CD4-positive, alpha-beta memory T cell (primary cell): ENCODE measurements around the gene KIAA0232. TPM values are rescaled to one million over a fixed set of nuclear protein-coding genes. Genes with fewer than 3 reads are reported as not detected.
"Not testable (repeated sequence)": the region's sequence is repeated elsewhere in the genome, so short reads cannot be mapped to it uniquely, and the experiment has no call there.

ENCODE experiments used
- CTCF ChIA-PET: fragments of 350-600 bp; sonication (Branson Sonifier 250); formaldehyde crosslinking; loops from one replicate; lab custom pipeline; 2021; ENCODE audit warnings: inconsistent platforms; ENCODE audit not compliant: partially characterized antibody; lab: Charles Lee
- POLR2A ChIA-PET: fragments of 350-600 bp; sonication (Branson Sonifier 250); formaldehyde crosslinking; loops from one replicate; lab custom pipeline; 2021; ENCODE audit not compliant: partially characterized antibody; lab: Charles Lee
- DNase-seq, 5 donors: peaks; one replicate each; pipeline versions ENCODE4 v3.0.0 to v3.0.0-alpha.2; 2020 to 2022; ENCODE audit warnings: mixed read lengths in 1 of 5
- H3K27ac ChIP-seq: one replicate; pipeline ENCODE4 v1.7.0; 2013; ENCODE audit warnings: low read depth, low read length
- H3K27me3 ChIP-seq: 2 replicates; pipeline ENCODE4 v1.7.0; 2013; ENCODE audit warnings: mild to moderate bottlenecking, low read length, moderate library complexity; ENCODE audit not compliant: insufficient read depth
- H3K36me3 ChIP-seq: 2 replicates; pipeline ENCODE4 v1.7.0; 2013; ENCODE audit warnings: mild to moderate bottlenecking, low read length, moderate library complexity; ENCODE audit not compliant: insufficient read depth
- H3K4me1 ChIP-seq: 2 replicates; pipeline ENCODE4 v1.7.0; 2013; ENCODE audit warnings: mild to moderate bottlenecking, low read length, moderate library complexity; ENCODE audit not compliant: insufficient read depth
- H3K4me3 ChIP-seq, 2 donors: one replicate each; pipeline ENCODE4 v1.7.0; 2013; ENCODE audit warnings: low read length in 2 of 2, mild to moderate bottlenecking in 1 of 2
- H3K9me3 ChIP-seq, 2 donors: one replicate each; pipeline ENCODE4 v1.7.0; 2013; ENCODE audit warnings: low read length in 2 of 2, control low read depth in 1 of 2; ENCODE audit not compliant: control insufficient read depth in 1 of 2
- H3K27ac Mint-ChIP-seq, 7 donors: one replicate each; pipeline ENCODE4 v1.8.0; 2020 to 2021; ENCODE audit warnings: mixed read lengths in 7 of 7, mild to moderate bottlenecking in 6 of 7, inconsistent platforms in 3 of 7, moderate library complexity in 3 of 7
- H3K27me3 Mint-ChIP-seq, 2 donors: one replicate each; pipeline ENCODE4 v1.8.0; 2020 to 2021; ENCODE audit warnings: mixed read lengths in 2 of 2
- H3K36me3 Mint-ChIP-seq, 2 donors: one replicate each; pipeline ENCODE4 v1.8.0; 2020 to 2021; ENCODE audit warnings: mixed read lengths in 2 of 2, inconsistent platforms in 1 of 2, mild to moderate bottlenecking in 1 of 2
- H3K4me1 Mint-ChIP-seq, 4 donors: one replicate each; pipeline ENCODE4 v1.8.0; 2020 to 2021; ENCODE audit warnings: mixed read lengths in 4 of 4, mild to moderate bottlenecking in 1 of 4
- H3K4me3 Mint-ChIP-seq, 8 donors: one replicate each; pipeline ENCODE4 v1.8.0; 2020 to 2021; ENCODE audit warnings: mixed read lengths in 8 of 8, mild to moderate bottlenecking in 7 of 8, moderate library complexity in 6 of 8, inconsistent platforms in 3 of 8
- H3K9me3 Mint-ChIP-seq, 8 donors: one replicate each; pipeline ENCODE4 v1.8.0; 2020 to 2021; ENCODE audit warnings: mixed read lengths in 8 of 8, mild to moderate bottlenecking in 5 of 8, inconsistent platforms in 3 of 8, moderate library complexity in 1 of 8
- intact Hi-C: fragments of 100-400 bp; cut with micrococcal nuclease; formaldehyde crosslinking; loops from one replicate; pipeline ENCODE4 v1.15.1; 2023
- polyA plus RNA-seq, 2 donors: library from polyadenylated mRNA; unstranded; fragments of 300-500 nt; fragmentation: Illumina TruSeq; gene quantifications; one replicate each; pipeline ENCODE4 v1.2.3, GENCODE V29; 2021
- total RNA-seq, 2 experiments: library from RNA; stranded (reverse); gene quantifications; one replicate each; pipeline ENCODE4 v1.2.3, GENCODE V29; 2021

Gene KIAA0232
- total and polyA plus RNA-seq, 4 experiments from 2014 or later: 6.8 to 24.0 (median 16.0) TPM

DNA sequence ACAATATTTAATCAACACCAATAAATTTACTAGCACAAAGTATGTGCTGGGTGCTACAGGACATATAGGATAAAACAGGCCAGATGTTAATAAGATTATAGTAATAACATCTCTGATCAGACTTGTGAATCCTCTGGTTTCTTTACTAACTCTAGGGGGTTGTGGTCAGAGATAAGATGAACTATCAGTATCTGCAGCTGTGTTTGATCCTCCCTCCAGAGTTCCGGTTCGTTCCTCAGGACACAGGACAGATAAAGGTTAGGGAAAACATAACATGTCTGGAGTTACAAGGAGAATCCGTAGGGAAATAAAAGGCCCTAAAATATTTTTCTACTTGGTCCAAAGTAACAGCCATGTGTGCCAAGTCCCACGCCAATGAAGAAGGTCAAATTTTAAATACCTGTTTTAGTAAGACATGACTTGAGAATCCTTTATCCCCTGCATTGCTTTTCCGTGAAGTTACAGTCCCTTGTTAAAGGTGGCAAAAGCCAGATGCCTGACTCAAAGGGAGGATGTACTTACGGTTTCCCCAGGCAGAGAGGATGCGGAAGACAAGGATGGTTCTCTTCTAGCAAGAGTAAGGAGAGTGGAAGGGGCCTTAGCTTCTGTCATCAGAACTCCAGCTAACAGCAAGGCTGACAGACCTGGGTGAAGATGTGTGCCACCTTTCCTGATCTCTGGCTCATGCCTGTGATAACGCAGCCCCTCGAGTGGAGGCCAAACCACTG, 44.4 kb downstream of the KIAA0232 start:
- ChIA-PET POLR2A (no interaction called here), CTCF (no interaction called here)
- no peak for DNase-seq
- H3K27me3 ChIP-seq: no peaks in the 10 kb centered on the region
- H3K4me1 ChIP-seq: peaks cover 8% of the 10 kb centered on the region
- peaks cover 8 to 35% (median 20%) of the 10 kb centered on the region in 4 donors for H3K4me1 Mint-ChIP-seq
- H3K9me3 Mint-ChIP-seq: peaks cover 0 to 5% (median 2%) of the 10 kb centered on the region in 8 donors
- H3K36me3 ChIP-seq: peaks cover 14% of the 10 kb centered on the region
- peaks cover 16 to 67% of the 10 kb centered on the region in 2 donors for H3K36me3 Mint-ChIP-seq
- no peaks in the 10 kb centered on the region for H3K9me3 ChIP-seq
- no peak overlapping the region for H3K4me3 ChIP-seq
- intact Hi-C loops: no loop called here
- no peak overlapping the region for H3K4me3 Mint-ChIP-seq
- no peak overlapping the region for H3K27ac ChIP-seq
- H3K27me3 Mint-ChIP-seq: no peaks in the 10 kb centered on the region
- peak overlapping the region in 1 of 7 donors; percentile 7 for H3K27ac Mint-ChIP-seq

DNA sequence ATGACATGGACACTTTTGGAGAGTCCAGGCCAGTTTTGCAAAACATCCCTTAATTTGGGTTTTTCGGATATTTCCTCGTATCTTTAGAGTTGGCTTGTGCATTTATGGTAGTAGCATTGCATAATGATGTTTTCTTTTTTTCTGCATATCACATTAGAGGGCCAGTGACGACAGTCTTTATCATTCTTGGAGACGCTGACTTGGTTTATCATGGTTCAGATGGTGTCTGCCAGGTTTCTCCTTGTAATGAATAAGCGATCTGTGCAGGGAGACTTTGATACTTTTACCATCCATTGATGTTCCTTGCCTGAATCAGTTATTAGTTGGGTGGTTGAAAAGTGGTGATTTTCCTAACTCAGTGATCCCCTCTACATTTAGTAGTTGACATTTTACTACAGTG, 46.6 kb downstream of the KIAA0232 start:
- Mint-ChIP-seq H3K27ac (no peak overlapping the region), H3K27me3 (no peaks in the 10 kb centered on the region), H3K4me1 (peaks cover 8 to 34% (median 20%) of the 10 kb centered on the region in 4 donors), H3K36me3 (peaks cover 24 to 81% of the 10 kb centered on the region in 2 donors), H3K9me3 (no peaks in the 10 kb centered on the region), H3K4me3 (no peak overlapping the region)
- no peak for DNase-seq
- no peaks in the 10 kb centered on the region for H3K9me3 ChIP-seq
- ChIA-PET CTCF (no interaction called here), POLR2A (no interaction called here)
- H3K27ac ChIP-seq: no peak overlapping the region
- peaks cover 14% of the 10 kb centered on the region for H3K36me3 ChIP-seq
- no peak overlapping the region for H3K4me3 ChIP-seq
- intact Hi-C loops: no loop called here
- peaks cover 8% of the 10 kb centered on the region for H3K4me1 ChIP-seq
- H3K27me3 ChIP-seq: no peaks in the 10 kb centered on the region

DNA sequence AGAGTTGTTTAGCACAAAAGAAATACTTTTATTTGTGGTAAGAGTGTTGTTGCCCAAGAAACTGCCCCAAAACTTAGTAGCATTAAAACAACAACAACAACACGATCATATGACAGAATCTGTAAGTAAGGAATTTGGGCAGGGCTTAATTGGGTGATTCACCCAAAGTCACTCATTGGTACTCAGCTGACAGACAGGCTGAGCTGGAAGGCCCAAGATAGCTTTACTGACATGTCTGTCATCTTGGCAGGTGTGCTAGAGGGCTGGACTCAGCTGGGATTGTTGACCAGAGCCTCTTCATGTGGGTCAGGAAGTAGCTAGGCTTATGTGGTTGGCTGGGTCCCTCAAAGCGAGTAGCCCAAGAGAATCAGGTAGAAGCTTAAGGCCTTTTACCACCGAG, 52.3 kb downstream of the KIAA0232 start:
- no peak for DNase-seq

DNA sequence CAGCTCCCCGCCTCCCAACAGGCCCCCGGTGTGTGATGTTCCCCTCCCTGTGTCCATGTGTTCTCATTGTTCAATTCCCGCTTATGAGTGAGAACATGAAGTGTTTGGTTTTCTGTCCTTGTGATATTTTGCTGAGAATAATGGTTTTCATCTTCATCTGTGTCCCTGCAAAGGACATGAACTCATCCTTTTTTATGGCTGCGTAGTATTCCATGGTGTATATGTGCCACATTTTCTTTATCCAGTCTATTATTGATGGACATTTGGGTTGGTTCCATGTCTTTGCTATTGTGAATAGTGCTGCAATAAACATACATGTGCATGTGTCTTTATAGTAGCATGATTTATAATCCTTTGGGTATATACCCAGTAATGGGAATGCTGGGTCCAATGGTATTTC, 53.1 kb downstream of the KIAA0232 start:
- peak overlapping the region in 2 of 7 donors; percentile 22 to 37 for H3K27ac Mint-ChIP-seq
- H3K9me3 ChIP-seq, H3K27me3 Mint-ChIP-seq, CTCF ChIA-PET, POLR2A ChIA-PET, H3K27ac ChIP-seq, H3K27me3 ChIP-seq, H3K4me1 ChIP-seq, DNase-seq, H3K4me3 Mint-ChIP-seq, H3K9me3 Mint-ChIP-seq, intact Hi-C loops, H3K36me3 ChIP-seq, H3K4me3 ChIP-seq: not testable (repeated sequence)
- peaks cover 8 to 21% (median 15%) of the 10 kb centered on the region in 4 donors for H3K4me1 Mint-ChIP-seq
- H3K36me3 Mint-ChIP-seq: peaks cover 31 to 38% of the 10 kb centered on the region in 2 donors

More for the DNA sequence above, 52.3 kb downstream of the KIAA0232 start:
- Mint-ChIP-seq H3K27ac (no peak overlapping the region), H3K9me3 (peaks cover 0 to 4% (median 0%) of the 10 kb centered on the region in 8 donors), H3K4me1 (peaks cover 6 to 15% (median 13%) of the 10 kb centered on the region in 4 donors), H3K4me3 (no peak overlapping the region), H3K27me3 (no peaks in the 10 kb centered on the region), H3K36me3 (peaks cover 31 to 42% of the 10 kb centered on the region in 2 donors)
- H3K4me1 ChIP-seq: no peaks in the 10 kb centered on the region
- intact Hi-C loops: no loop called here
- no peaks in the 10 kb centered on the region for H3K9me3 ChIP-seq
- no peak overlapping the region for H3K4me3 ChIP-seq
- H3K27me3 ChIP-seq: no peaks in the 10 kb centered on the region
- POLR2A ChIA-PET: no interaction called here
- CTCF ChIA-PET: no interaction called here
- H3K27ac ChIP-seq: no peak overlapping the region
- H3K36me3 ChIP-seq: peaks cover 4% of the 10 kb centered on the region

DNA sequence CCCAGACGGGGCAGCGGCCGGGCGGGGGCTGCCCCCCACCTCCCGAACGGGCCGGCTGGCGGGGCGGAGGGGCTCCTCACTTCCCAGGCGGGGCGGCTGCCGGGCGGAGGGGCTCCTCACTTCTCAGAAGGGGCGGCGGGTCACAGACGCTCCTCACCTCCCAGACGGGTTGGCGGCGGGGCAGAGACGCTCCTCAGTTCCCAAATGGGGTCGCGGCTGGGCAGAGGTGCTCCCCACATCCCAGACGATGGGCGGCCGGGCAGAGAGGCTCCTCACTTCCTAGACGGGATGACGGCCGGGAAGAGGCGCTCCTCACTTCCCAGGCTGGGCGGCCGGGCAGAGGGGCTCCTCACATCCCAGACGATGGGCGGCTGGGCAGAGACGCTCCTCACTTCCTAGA, 54.6 kb downstream of the KIAA0232 start:
- H3K9me3 Mint-ChIP-seq: not testable (repeated sequence)

DNA sequence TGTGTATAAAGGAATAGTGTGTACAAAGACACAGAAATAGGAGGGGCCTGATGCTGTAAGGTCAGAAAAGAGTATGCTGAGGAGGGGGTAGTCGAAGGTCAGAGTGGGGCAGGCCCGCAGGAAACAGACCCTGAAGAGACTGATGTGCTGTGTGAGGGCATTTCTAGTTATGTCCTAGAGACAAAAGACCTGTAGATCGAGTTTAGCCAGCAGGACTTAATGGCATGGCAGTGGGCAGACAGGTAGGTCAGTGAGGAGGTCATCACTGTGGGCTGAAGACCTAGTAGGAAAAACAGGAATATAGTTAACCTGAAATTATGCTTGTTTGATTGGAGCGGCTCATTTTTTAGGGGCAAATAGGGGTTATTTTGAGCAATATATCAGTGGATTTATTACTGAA, 57.1 kb downstream of the KIAA0232 start:
- Mint-ChIP-seq H3K4me1 (peaks cover 4 to 15% (median 14%) of the 10 kb centered on the region in 4 donors), H3K27ac (peak overlapping the region in 4 of 7 donors; percentile 7 to 78 (median 50)), H3K9me3 (peaks cover 0 to 4% (median 0%) of the 10 kb centered on the region in 8 donors), H3K27me3 (no peaks in the 10 kb centered on the region), H3K36me3 (peaks cover 27 to 34% of the 10 kb centered on the region in 2 donors), H3K4me3 (no peak overlapping the region)
- H3K27ac ChIP-seq: no peak overlapping the region
- no peak for DNase-seq
- intact Hi-C loops: no loop called here
- no peaks in the 10 kb centered on the region for H3K27me3 ChIP-seq
- H3K36me3 ChIP-seq: peaks cover 4% of the 10 kb centered on the region
- H3K4me1 ChIP-seq: no peaks in the 10 kb centered on the region
- no peak overlapping the region for H3K4me3 ChIP-seq
- ChIA-PET CTCF (interaction anchor here (1.8 kb wide), 1 partner anchor 34 kb away, joined by 7 read pairs; no protein-coding TSS in a partner anchor), POLR2A (no interaction called here)
- no peaks in the 10 kb centered on the region for H3K9me3 ChIP-seq

More for the DNA sequence above, 54.6 kb downstream of the KIAA0232 start:
- H3K4me3 ChIP-seq, H3K27me3 ChIP-seq, H3K27ac Mint-ChIP-seq, H3K27me3 Mint-ChIP-seq, H3K4me1 ChIP-seq, DNase-seq, H3K36me3 ChIP-seq, intact Hi-C loops, H3K27ac ChIP-seq, H3K4me3 Mint-ChIP-seq, CTCF ChIA-PET, H3K9me3 ChIP-seq, POLR2A ChIA-PET: not testable (repeated sequence)
- peaks cover 27 to 36% of the 10 kb centered on the region in 2 donors for H3K36me3 Mint-ChIP-seq
- H3K4me1 Mint-ChIP-seq: peaks cover 4 to 15% (median 13%) of the 10 kb centered on the region in 4 donors

DNA sequence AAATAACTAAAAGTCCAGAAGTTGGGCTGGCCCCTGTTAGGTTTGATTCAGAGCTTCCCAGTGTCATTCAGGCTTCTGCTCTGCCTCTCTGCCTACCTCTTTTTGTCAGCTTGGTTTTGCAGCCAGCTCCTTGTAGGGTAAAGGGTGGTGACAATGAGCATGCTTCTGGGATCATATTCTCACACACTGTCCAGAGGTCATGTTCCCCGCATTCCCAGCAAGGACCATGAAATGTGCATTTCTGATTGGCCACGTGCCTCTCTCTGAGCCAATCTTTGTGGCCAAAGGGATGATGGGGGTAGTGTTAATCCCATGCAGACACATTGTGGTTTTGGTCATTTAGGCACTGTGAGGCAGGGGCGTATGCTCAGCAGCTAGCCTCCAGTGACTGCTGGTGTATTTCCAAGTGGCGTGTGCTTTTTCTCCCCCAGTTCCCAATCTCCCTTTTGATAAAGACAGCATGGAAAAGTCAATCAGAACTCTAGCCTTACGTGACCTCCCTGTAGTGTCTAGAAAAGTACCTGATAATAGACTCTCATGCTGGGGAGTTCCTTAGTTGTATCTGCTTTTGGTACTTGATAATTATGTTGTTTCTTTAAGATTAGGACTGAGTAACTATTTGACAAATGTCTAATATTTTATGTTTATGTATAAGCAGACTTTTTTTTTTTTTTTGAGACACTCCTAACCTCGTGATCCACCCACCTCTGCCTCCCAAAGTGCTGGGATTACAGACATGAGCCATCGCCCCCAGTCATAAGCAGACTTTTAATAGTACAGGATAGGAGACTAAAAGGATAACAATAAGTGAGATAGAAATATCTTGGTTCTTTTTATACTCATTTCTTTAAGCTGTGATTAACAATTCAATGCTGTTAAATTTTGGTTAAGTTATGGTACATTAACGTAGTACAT, 57.8 kb downstream of the KIAA0232 start:
- H3K27me3 Mint-ChIP-seq: no peaks in the 10 kb centered on the region
- Histone ChIP-seq H3K27ac (no peak overlapping the region), H3K27me3 (no peaks in the 10 kb centered on the region), H3K4me3 (no peak overlapping the region), H3K36me3 (no peaks in the 10 kb centered on the region), H3K9me3 (no peaks in the 10 kb centered on the region), H3K4me1 (no peaks in the 10 kb centered on the region)
- POLR2A ChIA-PET: no interaction called here
- H3K4me3 Mint-ChIP-seq: no peak overlapping the region
- CTCF ChIA-PET: interaction anchor here (0.7 kb wide), 1 partner anchor 124 kb away, joined by 3 read pairs; no protein-coding TSS in a partner anchor
- peaks cover 27 to 35% of the 10 kb centered on the region in 2 donors for H3K36me3 Mint-ChIP-seq
- peak overlapping the region in 4 of 7 donors; percentile 1 to 78 (median 58) for H3K27ac Mint-ChIP-seq
- peaks cover 0 to 4% (median 0%) of the 10 kb centered on the region in 8 donors for H3K9me3 Mint-ChIP-seq
- intact Hi-C loops: no loop called here
- H3K4me1 Mint-ChIP-seq: peaks cover 4 to 15% (median 14%) of the 10 kb centered on the region in 4 donors
- DNase-seq: no peak
